Ammon's horn (tissue), 1 donor: ENCODE data around the gene SELENOS.
"Not testable (repeated sequence)": the region's sequence is repeated elsewhere in the genome, so short reads cannot be mapped to it uniquely, and the experiment has no call there.

ENCODE experiments used
- DNase-seq: peaks from one replicate; pipeline ENCODE4 v3.0.0-alpha.2; 2016; ENCODE audit warnings: low spot score

Gene SELENOS

DNA sequence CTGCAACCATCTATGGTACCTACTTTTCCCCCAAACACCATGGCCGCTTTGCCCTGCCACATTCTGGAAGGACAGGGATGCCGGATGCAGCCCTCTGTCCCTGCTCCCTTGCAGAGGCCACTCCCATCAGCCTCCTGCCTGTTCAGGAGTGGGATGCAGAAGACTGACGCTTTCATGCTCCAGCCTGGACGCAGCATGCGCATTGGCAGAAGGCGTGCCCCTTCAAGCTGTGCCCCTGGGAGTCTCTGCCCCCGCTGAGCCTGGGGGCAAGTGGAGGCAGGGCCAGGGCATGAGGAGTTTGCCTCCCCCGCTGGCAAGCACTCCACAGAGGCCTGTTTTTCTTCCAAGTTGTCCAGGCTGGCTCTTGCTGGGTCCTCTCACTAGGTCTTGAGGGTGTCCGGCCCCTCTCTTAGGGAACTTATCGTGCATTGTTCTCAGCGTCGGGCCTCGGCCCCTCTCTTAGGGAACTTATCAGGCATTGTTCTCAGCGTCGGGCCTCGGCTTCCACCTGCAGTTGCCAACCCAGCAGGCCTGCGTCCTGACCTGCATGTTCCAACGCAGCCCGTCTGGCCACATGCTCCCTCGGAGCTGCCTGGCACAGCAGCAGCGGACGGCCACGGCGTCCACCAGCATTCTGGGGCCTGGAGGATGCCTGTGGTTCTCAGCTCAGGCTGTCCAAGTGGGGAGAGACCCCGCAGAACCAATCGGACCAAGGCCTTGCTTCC lies 32.3 kb upstream of the SELENOS start:
- no peak for DNase-seq

DNA sequence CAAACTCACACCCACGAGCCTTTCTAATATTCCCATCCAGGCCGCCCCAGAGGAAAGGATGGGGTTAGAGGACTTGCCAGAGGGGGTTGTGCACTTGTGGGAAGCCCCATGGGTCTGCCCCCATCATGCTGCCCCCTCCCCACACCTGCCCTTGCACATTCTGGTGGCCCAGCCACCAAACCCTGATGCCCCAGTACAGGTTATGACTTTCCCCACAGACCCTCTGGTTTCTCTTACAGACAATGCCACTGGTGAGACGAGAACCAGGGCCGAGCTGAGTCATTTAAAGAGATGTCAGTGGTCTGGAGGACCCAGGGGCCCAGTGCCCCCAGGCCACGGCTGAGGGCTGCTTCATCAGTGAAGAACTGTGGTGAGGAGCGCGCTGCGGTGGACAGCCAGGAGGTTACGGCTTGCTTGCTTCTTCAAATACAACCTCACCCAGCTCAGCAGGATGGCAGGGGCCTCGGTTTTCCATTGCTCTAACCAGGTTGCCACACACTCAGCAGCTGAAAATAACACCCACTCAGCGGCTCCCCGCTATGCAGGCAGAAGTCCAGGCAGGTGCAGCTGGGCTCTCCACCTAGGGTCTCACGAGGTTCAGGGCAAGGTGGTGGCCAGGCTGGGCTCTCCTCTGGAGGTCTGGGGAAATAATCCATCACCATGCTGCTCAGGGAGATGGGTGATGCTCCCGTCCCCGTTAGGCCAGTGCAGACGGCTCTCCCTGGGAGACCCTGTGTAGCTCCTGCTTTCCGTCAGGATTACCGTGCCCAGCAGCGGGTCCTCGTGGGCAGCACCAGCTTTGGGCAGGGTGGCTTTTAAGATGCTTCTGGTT lies 31.5 kb upstream of the SELENOS start:
- no peak for DNase-seq

DNA sequence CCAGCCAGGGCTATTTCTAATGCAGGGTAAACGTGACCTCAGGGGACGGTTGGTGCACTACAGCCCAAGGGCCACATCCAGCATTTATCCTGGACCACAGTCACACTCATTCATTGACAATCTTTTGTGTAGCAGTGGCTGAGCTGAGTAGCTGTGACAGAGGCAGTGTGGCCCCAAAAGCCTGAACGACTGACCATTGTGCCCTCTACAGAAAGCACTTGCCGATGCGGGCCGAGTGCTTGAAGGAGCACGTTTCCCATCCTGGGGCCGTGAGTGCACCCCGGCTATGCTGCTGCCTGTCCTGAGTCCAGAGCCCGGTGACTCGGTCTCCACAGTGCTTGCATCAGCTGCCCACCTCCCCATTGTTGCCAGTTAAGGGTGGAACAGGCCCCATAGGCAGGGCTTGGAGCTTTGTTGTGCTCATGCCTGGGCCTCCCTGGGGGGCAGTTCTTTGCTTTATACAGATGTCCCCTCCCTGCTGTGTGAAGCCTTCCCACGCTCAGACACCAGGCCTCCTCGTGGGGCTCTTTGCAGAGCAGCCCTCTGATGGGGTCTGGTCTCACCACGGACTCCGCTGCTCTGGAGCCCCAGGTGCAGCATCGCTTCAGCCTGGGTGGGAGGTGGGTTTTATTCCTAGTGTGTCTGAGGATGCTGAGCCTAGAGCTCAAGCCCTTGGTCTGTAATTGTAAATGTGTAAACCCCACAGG lies 30.8 kb upstream of the SELENOS start:
- DNase-seq: no peak

DNA sequence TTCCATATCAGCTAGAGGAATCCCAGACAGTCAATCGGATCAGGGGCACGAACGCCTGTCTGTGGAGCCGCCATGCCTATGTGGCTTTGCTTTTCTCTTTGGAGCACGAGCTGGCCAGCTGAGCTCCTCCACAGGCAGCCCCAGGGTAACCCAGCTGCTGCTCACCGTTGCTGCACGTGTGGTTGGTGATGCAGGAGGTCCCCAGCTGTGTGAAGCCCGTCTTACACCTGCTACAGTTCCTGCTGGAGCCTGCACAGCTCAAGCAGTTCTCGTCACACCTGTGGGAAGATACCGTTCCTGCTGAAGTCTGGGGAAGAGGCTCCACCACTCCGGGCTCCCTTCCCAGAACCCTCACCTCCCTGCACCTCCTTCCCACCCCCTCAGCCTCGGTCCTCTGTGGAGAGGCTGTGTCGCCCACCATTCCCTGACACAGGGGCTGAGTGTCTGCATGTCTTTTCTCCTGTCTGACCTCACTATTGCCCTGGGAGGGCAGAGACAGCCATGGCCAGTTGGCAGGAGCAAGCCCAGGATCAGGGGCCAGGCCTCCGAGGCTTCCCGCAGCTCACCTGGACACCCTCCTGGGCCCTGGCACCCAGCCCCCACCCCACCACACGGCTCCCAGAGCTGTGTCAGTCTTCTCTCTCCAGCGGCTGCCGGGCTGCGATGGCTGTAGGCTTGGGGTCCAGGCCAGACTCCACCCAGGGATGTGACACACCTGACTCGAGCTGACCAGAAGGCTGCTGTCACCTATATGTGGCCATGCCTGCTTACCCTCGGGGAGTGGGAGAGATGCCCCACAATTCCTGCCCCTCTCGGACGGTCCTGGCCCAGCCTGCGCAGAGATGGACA lies 30.0 kb upstream of the SELENOS start:
- DNase-seq: no peak

DNA sequence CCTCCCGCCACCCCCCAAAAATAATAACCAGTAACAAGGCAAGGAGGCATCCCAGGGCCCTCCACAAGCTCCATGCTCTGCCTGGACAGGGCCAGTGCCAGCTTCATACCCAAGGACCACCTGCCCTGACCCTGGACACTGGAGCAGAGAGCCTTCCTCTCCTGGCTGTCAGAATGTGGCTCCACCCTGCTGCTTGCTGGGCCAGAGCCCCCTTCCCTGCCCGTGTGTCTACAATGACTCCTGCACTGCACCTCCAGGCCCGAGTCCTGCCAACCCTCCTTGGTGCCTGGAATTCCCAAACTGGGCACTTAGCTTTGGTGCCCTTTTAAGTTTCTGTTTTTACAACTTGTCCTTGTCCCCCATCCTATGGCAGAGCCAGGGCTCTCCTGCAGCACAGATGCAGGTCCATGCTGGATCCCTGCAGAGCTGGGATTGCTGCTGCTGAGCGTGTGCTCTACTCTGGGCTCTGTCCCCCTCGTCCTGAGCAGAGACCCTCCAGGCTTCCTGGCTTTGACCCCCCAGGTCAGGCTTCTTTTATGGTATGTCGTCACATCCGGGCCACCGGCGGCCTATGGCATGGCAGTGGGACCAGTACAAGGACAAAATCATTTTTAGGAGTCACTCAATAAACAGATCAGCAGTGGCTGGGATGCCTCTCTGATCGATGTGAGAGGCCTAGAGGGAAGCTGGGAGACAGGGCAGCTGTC lies 29.2 kb upstream of the SELENOS start:
- DNase-seq: no peak

DNA sequence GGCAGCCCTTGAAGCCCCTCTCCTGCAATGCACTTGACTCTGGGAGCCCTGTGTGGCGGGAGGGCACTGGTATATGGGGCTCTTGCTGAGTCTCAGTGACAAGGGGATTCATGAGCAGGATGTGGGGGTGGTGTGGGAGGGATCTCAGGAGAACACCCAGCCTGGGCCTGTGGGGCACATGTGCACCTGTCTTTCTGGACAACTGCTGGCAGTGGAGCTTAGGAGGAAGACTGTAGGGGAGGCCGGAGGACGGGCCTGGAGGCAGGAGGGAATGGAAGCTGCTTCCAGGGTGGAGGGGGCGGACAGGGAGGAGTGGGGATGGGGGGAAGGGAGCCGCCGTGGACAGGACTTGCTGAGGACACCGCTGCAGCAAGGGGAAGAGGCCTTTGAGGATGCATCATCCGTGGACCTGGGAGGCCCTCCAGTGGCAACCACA lies 28.6 kb upstream of the SELENOS start:
- DNase-seq: no peak

DNA sequence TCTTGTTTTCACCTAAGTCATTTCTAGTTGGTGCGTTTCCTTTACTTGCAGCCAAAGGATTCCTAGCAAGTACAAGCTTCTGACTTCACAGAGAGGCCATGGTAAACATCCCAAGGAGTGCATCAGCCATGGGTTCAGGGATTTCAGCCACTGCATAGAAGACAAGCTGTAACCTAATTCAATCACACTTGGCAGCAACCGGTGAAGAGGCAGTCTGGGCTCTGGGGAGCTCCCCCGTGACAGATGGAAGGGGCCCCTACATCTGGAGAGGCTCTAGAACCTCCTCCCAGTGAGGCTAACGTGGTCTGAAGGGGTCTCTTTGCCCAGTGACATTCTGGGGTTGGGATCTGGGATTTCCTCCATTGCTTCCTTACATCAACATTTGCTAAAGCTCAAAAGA lies 26.1 kb upstream of the SELENOS start:
- no peak for DNase-seq

DNA sequence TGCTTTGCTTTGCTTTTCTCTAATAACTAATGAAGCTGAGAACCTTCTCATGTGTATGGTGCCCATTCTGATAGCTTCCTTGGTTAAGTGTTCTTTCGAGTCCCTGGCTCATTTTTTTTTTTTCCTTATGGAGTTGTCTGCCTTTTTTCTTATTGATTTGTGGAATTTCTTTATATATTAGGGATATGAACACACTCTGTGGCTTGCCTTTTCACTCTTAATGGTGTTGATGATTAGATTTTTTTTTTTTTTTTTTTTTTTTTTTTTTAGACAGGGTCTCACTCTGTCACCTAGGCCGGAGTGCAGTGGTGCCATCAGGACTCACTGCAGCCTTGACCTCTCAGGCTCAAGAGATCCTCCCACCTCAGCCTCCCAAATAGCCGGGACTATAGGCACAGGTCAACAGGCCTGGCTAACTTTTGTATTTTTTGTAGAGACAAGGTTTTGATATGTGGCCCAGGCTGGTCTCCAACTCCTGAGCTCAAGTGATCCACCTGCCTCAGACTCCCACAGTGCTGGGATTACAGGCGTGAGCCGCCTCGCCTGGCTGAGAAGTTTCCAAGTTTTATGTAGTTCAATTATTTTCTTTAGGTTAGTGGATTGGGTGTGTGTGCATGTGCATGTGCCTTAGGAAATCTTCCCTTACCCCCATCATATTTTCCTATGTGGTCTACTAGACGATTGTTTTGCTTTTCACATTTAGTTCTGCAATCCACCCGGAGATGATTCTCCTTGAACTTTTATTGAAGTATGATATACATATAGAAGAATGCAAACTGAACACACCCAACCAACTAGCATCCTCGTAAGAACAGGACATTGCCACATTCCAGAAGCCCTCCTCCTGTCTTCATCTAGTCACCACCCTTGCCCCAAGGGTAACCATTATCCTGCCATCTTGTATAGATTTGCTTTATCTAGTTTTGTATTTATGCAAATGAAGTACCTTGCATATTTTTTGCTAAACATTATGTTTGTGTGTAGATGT lies 19.4 kb upstream of the SELENOS start:
- DNase-seq: no peak

DNA sequence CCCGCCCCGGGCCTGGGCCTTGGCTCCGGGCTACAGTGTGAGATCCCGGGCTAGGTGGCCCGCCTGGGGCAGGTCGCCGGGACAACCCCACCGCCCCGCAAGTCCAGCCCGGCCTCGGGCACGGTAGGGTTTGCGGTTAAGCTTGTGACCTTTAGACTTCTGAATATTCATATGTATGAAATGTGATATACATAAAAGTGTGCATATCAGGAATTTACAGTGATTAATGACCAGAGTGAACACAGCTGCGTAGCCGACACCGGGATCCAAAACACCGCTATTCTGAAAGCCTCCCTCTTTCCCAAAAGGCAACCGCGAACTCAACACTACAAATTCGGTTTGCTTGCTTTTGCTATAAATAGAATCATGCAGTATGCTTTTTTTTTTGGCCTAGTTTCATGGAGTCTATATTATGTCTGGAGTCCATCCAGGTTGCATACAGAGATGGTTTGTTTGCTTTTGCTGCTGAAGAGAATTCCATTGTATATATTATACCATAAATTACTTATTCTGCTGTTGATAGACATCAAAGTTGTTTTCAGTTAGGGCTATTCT lies 18.4 kb upstream of the SELENOS start:
- no peak for DNase-seq

DNA sequence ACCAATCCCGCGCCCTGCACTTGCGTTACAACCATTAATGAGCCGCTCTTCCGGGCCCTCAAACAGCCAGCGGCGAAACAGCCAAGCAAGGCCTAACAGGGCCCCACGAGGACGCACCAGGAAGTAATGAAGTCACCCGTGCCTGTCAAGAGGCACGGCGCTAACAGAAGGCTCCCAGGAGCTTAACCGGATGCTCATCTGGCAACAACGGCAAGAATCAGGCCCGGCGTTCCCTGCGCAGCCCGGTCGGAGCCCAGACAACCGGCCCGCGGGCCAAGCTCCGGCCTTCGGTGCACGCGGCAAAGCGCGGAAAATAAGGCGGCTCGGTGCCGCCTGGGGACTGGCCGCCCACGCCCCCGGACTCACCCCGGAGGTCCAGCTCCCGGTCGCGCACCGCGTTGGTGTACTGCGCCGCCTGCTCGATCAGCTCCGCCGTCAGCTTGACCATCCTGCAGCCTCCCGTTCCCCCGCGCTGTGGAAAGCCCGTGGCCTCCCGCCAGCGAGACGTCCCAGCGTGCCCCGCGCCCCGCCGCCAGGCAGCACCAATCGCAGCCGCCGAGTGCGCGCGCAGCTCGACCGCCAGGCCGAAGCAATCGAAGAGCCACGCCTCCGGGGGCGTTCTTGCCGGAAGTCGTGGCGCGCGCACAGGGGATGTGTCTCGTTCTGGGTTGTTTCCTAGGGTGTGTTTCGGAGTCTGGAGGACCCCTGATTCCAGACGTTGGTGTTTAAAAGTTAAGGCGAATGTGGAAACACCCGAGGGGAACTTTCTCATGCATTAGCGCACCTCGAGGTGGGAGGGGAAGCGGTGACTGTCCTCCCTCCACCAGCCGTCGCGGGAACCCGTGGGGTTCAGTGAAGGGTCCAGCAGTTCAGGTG lies 17.7 kb upstream of the SELENOS start, which contains the start of gene SNRPA1:
Gene SNRPA1, minus strand, starts transcription at position 518 of the 876 bp plus-strand sequence. Its CDS starts 70 bp downstream, at position 448.
- DNase-seq: peak; percentile 92

DNA sequence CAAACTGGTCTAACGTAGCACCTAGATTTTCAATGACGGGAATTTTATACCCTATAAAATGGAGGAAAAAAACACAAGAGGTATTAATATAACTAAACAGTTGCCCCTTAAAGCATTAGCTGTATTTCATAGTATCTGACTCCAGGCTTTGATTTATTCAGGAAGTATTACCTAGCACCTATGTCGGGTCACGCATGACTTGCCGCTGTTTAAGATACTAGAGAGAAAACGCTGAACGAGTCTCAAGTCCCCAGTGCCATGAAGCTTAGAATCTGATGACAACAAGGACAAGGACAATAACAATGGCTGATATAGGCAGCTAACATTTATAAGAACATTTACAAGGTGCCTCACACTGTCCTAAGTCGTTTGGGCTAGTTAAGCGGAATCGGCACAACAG lies 15.8 kb upstream of the SELENOS start:
- DNase-seq: no peak

DNA sequence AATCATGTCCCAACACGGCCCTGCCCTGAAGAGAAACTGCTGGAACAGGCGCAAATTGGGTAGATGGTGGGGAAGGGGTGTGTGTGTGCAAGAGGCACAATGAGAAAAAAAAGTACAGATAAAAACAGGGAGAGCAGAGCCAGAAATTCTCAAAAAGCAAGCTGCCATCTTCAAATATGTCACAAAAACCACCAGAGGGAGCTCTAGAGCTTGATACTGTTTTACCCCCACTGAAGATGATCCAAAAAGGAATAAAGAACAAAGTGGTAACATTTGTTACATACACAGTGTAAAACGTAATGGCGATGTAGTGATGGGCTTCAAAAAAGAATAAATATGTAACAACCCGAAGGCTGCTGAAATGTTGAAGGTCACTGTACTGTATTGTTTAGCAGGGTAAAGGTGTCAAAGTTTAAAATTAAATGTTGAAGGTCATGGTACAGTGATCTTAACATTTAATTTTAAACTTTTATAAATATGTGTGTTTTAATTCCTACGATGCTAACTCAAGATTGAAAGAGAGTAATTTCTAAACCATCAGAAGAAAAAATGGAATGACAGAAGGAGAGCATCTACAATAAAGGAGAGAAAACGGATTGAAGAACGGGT lies 11.7 kb upstream of the SELENOS start:
- no peak for DNase-seq

DNA sequence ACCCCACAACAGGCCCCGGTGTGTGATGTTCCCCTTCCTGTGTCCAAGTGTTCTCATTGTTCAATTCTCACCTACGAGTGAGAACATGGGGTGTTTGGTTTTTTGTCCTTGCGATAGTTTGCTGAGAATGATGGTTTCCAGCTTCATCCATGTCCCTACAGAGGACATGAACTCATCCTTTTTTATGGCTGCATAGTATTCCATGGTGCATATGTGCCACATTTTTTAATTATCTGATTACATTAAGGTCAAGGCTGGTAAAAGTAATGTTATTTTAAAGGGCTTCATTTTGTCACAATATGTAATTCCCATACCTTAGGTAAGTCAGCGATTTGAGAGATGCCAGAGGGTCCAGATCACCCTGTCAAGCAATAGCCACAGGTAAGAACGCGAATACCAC lies 10.1 kb upstream of the SELENOS start:
- DNase-seq: not testable (repeated sequence)

DNA sequence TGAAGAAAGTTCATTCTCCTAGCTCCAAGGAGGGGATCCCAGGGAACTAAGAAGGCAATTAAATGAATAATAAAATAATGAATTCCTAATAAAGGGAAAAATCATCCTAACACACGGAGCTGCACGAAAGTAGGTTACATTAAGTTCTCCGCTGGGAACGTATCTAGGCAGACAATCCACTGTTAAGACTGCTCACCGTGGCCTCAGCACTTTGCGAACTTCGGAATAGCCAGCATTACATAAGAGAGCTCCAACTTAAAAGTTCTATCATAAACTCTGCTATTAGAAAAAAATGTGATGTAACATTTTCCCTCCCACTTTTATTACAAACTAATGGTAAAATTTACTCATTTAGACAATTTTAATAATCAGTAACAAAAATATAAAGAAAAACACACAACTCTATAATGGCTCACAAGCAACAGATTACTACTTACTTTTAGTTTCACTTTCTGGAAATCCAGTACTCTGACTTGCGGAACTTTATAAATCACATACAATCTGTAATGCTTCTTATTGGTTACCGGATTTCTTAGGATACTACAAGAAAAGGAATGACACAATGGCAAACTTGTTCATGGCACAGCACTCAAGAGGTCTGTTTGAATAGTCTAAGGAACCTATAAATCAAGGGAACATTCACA lies 9.3 kb upstream of the SELENOS start:
- DNase-seq: no peak

DNA sequence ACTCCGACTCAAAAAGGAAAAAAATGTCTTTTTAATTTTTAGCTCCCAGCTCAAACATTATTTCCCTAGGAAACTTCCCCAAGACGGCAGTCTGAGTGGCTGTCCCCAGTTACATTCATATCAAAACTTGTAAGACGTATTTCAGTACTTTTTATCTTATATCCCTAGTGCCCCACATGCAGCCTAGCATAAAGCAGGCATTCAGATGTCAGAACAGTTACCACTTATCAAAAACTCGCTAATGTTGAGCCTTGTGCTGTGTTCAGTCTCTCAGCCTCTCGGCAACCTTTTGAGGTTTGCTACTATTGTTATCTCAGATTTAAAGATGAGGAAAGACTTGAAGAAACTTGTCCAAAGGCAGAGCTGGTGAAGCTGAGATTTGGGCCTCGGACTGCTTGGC lies 6.6 kb upstream of the SELENOS start:
- no peak for DNase-seq

DNA sequence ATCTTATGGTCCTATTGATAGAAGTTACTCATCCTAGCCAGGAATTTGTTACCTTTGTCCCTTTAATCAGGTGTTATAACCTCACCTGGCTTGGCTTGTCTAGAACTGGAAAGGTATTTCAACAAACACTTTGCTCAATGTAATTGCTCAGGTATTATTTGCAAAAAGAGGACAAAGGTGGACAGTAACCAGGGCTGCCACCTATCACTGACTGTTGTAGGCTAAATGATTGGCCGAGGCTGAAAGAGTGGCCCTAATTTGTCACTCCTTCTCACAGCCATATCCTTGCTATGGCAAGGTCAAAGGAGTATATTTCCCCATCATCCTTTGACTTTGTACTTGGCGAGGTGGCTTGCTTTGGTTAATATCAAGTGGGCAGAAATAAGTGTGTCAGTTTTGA lies 2.7 kb upstream of the SELENOS start:
- DNase-seq: no peak

DNA sequence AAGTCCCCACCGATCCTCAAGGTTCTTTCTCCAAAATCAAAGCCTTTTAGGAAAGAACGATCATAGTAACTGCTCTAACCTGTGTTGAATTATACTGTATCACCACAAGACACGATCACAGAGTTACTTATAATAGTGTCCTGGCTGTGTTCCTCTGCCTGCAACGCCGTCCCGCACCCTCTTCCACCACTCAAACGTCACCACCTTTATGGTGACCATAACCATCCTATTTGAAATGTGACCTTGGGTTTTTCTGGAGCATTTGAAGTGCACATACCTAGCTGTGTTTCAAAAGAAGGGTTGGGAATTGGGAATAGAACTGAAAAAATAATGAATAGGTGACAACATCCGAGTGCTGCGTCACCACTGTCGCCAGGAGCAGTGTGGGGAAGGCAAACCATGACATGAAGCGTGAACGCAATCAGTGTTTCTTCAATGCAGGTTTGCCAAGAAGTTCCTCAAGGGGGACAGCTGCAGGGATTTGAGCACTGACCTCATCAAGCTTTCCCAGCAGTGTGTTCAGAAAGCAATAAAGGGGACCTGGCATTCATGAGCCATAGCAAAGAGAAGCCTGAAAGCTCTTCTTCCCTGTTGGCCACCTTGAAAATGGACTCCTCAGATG lies 769 bp upstream of the SELENOS start:
- no peak for DNase-seq
